HG03354 (cell line): ENCODE data around the gene AIDA.
A peak's percentile ranks its signal among the peaks of the same experiment; 100 is the strongest.

ENCODE experiments used
- ATAC-seq: cut with Tn5 transposase; IDR thresholded peaks from one replicate; pipeline ENCODE4 v1.9.1; 2021; ENCODE audit warnings: mild to moderate bottlenecking; ENCODE audit not compliant: unreplicated experiment, poor library complexity, severe bottlenecking

AIDA gene

DNA sequence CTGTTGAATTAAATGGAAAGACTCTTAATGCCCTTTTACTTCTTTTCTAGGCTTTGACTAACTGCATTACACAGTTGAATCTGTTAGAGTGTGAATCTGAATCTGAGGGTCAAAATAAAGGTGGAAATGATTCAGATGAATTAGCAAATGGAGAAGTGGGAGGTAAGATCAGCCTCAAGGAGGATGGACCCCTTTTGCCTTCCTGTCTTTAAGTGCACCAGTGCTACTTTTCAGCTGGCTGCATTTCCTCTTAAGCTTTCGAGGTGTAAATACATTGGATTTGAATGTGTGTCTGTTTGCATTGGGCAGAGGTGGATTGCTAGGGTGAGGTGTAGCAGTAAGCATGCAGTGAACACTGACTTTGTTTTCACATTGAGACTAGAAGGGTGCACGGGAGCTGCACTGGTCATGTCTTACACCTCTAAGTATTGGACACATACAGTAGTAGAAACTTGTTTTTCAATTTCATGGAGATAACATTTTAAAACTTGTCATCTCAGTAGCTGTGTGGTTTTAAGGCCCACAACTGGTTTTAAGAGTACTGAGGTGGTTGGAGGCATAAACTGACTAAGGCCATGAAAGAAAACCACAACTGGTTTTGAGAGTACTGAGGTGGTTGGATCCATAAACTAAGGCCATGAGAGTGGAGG is 59.0 kb downstream of the AIDA start:
- peak; percentile 58 for ATAC-seq

- no peak for ATAC-seq
Observed at GRCh38 chr1:222652676-222653075, 59.6 kb downstream of the AIDA start.

- ATAC-seq, result no peak
Observed at GRCh38 chr1:222644636-222644980, 67.7 kb downstream of the AIDA start.

GRCh38 chr1:222643938-222644635 is 68.2 kb downstream of the AIDA start:
- peak; percentile 97 for ATAC-seq

DNA sequence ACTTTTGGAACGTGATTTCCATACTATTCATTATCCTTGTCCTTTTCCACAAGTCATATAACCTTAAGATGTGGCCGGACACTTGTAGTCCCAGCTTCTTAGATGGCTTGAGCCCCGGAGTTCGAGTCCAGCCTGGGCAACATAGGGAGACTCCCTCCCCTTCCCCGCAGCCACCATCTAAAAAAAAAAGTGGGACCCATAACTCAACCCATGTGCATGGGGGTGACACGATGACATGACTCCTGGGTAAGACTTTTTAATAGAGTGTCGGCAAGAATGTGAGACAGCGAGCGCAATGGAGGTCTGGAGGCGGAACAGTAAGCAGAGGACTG is 68.7 kb downstream of the AIDA start:
- ATAC-seq, result no peak

DNA sequence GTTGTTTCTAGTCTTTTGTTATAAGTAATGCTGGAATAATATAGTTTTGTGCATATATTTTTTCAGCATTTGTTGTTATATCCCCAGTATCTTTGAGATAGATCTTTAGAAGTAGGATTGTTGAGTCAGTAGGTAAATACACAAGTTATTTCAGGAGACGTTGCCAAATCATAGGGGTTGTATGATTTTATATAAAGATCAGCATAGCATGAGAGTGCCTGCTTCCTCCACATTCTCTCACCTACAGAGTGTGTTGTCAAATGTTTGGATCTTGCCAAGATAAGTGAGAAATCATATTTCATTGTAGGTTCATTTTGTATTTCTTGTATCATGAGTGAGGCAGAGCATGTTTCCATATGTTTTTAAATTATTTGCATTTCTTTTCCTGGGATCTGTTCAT is 69.8 kb downstream of the AIDA start:
- ATAC-seq, result no peak

GRCh38 chr1:222641269-222641948 is 70.9 kb downstream of the AIDA start:
- no peak for ATAC-seq

DNA sequence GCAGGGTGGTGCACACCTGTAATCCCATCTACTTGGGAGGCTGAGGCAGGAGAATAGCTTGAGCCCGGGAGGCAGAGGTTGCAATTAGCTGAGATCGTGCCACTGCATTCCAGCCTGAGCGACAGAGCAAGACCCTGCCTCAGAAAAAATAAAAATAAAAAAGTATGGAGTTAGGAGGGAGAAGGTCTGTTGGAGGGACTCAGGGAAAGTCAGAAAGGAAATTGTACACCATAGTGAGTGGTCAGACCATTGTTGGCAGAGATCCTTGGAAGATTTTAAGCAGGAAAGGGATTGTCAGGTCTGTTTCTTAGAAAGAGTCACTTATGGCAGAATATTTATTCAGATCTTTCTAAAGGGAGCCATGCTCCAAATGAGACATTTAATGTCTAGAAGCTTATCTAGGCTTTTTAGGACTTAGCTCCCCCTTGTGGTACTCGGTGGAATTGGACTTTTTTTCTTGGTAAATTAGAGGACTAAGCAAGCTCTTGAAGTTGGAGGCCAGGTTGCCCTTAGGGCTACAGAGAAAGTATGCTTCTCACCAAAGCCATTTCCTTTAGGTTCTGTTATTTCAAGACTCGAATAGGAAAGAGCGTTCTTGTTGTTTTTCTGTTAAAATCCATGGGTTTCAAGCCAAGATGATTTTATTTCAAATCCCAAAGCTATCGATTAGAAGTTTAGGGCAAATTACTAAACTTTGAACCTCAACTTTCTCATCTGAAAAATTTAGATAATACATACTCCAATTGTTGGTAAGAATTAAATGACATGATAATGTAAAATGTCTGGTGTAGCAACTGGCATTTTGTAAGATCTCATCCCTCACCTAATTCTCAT is 77.9 kb downstream of the AIDA start:
- peak; percentile 93 for ATAC-seq

DNA sequence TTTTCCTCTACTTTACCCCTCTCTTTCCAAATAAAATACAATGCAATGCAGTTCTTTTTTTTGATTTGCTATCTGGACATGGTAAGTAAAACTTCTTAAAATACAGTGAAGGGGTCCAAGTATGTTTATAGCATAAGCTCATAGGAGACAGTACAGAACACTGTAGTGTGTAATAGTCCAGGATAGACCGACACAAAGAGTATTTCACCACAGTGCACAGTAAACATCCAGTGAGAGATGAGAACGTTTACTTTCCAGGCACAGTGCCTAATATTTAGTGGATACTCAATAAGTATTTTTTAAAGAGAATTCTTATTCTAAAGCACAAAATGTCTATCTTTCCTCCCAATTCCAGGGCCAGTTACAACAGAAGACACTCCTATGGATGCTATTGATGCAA is 79.5 kb downstream of the AIDA start:
- ATAC-seq, result no peak

GRCh38 chr1:222631611-222632208 is 80.6 kb downstream of the AIDA start:
- ATAC-seq, result no peak

DNA sequence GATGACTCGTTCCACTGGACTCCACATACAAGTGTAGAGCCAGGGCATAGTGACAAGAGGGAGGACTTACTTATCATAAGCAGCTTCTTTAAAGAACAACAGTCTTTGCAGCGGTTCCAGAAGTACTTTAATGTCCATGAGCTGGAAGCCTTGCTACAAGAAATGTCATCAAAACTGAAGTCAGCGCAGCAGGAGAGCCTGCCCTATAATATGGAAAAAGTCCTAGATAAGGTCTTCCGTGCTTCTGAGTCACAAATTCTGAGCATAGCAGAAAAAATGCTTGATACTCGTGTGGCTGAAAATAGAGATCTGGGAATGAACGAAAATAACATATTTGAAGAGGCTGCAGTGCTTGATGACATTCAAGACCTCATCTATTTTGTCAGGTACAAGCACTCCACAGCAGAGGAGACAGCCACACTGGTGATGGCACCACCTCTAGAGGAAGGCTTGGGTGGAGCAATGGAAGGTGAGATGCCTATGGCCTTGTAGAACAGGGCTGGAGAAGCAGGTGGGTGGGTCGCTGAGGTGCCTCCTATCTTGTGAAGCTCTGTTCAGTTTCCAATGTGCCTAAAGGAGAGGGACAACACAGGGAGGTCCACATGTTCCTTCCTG is 82.3 kb downstream of the AIDA start:
- ATAC-seq, result no peak

DNA sequence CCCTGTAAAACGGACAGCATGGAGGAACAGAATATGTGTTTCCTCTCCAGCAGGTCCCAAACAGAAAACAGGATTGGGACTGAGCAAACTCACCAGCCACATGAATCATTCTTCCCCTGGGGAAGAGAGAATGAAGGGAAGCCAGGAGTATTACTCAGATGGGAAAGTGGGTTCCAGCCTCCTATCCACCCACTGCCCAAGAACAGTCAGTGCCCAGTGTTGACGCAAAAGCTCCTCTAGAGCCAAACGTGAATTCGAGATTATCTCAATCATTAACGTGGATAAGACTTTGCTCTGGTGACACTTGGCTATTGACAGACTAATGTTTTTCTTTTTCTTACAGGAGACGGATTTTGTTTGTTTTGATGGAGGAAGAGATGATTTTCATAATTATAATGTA is 85.1 kb downstream of the AIDA start:
- no peak for ATAC-seq

DNA sequence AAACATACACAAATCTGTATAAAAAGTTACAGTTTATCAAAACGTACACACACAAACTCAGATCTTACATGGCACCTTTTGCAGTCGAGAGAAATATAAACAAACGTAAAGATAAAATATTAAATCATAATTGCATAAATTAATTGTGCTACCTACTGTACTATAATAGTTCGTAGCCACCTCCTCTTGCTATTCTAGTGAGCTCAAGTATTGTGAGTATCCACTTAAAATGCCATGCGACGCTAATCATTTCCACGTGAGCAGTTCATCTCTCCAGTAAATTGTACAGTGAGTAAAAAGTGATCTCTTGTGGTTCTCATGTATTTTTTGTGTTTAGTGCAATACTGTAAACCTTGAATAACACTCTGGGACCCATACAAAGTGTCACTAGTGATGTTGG is 88.1 kb downstream of the AIDA start:
- ATAC-seq, result no peak

GRCh38 chr1:222623458-222623857 is 88.8 kb downstream of the AIDA start:
- no peak for ATAC-seq

DNA sequence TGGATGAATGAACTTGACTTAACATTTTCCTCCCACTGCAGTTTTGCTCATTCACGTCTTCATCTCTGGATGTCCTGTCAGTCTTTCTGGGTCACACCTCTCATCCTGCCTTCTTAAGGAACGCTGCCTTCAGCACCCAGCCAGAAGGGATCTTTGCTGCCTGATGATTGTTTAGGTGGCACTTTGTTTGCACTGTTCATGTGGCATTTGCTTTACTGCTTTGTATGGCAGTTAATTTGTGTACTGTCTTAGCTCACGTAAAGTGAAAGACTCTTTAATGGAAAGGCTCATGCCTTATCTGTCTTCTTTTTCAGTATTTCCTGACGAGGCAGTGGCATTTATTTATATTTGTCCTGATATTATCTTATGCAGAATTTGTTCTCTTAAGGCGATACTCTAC is 89.5 kb downstream of the AIDA start:
- ATAC-seq, result no peak

- peak; percentile 65 for ATAC-seq
Observed at GRCh38 chr1:222620566-222620965, 91.7 kb downstream of the AIDA start.

DNA sequence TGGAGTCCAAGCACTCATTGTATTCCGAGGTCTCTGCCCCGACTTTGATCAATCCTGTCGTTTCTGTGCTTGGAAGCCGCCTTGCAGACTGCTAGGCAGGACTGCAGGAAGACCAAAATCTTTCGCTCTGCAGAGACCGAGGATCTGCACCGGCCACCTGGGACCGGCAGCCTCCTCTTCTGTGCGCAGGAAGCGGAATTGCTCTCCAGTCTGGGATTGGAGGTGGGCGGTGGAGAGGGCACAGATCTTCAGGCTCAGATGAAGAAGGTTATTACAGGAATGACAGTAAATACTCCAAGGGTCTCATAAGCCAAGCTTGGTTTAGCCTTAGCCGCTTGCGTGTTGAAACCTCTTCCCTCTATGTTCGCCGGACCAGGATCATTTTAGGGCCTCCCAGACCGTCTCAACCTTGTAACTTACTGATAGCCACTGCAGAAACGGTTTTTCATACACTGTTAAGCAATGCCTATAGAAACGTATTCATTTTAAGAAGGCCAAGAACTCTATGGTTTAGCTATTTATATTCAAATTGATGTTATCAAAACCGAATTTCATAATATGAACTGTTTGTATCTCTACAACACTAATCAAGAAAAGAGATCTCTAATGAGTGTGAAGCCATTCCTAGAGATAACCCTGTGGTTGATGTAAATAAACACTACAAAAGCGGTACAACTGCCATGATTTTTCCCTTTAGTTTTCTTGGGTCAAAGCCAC is 93.3 kb downstream of the AIDA start:
- ATAC-seq, result no peak
